Activated CD4-positive, alpha-beta T cell treated with anti-CD3 and anti-CD28 coated beads for 36 hours (primary cell): ENCODE data around the gene PTAFR. TPM values are rescaled to one million over a fixed set of nuclear protein-coding genes. Genes with fewer than 3 reads are reported as not detected.

Experiments
- ATAC-seq: fragments of 200-7000 bp; cut with Tn5 transposase; one replicate; pipeline ENCODE4 v1.10.0; 2021; ENCODE audit warnings: mild to moderate bottlenecking, moderate library complexity
- CTCF ChIA-PET: fragments of 350-600 bp; sonication (Branson Sonifier 250); formaldehyde crosslinking; loops from one replicate; lab custom pipeline; 2021; ENCODE audit warnings: antibody characterized with exemption; lab: Charles Lee
- POLR2A ChIA-PET: fragments of 350-600 bp; sonication (Branson Sonifier 250); formaldehyde crosslinking; loops from one replicate; lab custom pipeline; 2021; ENCODE audit warnings: antibody characterized with exemption, inconsistent platforms; lab: Charles Lee
- DNase-seq: peaks from one replicate; pipeline ENCODE4 v3.0.0-alpha.2; 2020
- H3K27ac Mint-ChIP-seq: one replicate; pipeline ENCODE4 v1.8.0; 2021; ENCODE audit warnings: mixed read lengths
- H3K27me3 Mint-ChIP-seq: one replicate; pipeline ENCODE4 v1.8.0; 2021; ENCODE audit warnings: mixed read lengths
- H3K36me3 Mint-ChIP-seq: one replicate; pipeline ENCODE4 v1.8.0; 2021; ENCODE audit warnings: low read depth, mixed read lengths
- H3K4me1 Mint-ChIP-seq: one replicate; pipeline ENCODE4 v1.8.0; 2021; ENCODE audit warnings: mixed read lengths
- H3K4me3 Mint-ChIP-seq: one replicate; pipeline ENCODE4 v1.8.0; 2021; ENCODE audit warnings: mild to moderate bottlenecking, moderate library complexity, mixed read lengths
- H3K9me3 Mint-ChIP-seq: one replicate; pipeline ENCODE4 v1.8.0; 2021; ENCODE audit warnings: low read depth, mixed read lengths
- intact Hi-C, 2 experiments: fragments of 100-400 bp; cut with DNase I in 1 of 2; cut with micrococcal nuclease in 1 of 2; formaldehyde crosslinking; loops; one replicate each; pipeline versions ENCODE4 v1.14.2 to v1.15.1; 2022 to 2024; cut with DNase I, micrococcal nuclease
- total RNA-seq, 2 experiments: library from RNA; stranded (reverse); gene quantifications; one replicate each; pipeline ENCODE4 v1.2.3, GENCODE V29; 2021

The PTAFR gene
- total RNA-seq, 2 experiments from 2014 or later: 0.14 to 0.19 TPM

DNA sequence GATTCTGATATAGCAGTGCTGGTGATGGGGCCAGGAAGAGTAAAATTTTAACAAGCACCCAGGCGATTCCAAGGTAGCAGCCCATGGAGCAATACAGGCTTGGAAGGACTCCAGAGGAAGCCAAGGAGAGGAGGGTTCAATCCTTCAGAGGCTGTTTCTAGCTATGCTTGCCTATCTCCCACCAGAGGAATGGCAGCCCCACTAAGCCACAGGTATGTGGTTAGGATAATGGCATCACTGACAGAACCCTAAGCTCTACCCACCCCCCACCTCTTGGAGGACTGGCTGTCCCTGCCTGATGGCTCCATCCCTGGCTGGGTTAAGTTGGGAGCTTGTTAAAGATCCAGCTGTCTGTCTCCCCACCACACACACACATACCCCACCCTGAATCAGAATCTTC is 19.3 kb upstream of the PTAFR start:
- Mint-ChIP-seq H3K4me3 (no peak overlapping the region), H3K27me3 (peaks cover 1% of the 10 kb centered on the region), H3K9me3 (peaks cover 9% of the 10 kb centered on the region), H3K4me1 (peaks cover 41% of the 10 kb centered on the region), H3K36me3 (peaks cover 37% of the 10 kb centered on the region), H3K27ac (no peak overlapping the region)
- intact Hi-C loops: no loop called here
- ChIA-PET CTCF (interaction anchor here (0.7 to 1.1 kb wide), 2 partner anchors 14 to 82 kb away, joined by 3 read pairs; no protein-coding TSS in a partner anchor), POLR2A (no interaction called here)
- ATAC-seq (no peak), DNase-seq (no peak)

DNA sequence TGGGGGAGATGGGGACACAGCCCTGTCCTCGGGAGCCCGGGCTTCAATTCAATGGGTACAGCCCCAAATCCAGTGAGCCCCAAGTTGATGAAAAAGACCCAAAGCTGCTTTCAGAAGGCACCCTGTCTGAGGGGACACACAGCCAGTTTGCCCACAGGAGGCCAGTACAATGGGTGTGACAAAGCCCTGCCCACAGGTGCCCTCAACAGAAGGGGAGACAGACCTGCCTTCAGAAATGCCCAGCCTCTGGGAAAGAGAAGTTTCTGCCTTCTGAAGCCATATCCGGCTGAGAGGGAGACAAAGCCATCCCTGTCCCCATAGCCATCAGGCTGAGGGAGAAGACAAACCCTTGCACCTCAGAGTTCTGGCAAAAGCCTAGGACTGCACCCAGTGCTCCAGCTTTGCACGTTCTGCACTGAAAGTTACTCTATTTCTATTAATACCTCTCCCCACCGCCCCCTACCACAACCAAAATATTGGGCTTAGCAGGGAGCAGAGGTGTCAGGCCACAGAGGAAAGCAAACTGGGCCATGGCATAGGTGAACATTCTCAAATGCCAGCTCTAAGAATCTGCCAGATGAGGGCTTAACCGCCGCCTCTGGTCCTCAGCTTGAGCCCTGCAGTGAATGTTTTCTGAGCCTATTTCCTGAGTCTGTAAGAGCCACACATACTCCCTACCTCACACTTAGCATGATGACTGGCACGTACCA is 18.0 kb upstream of the PTAFR start:
- ChIA-PET POLR2A (interaction anchor here (0.6 kb wide), 1 partner anchor 283 kb away, joined by 3 read pairs; no protein-coding TSS in a partner anchor), CTCF (interaction anchor here (0.6 to 1.0 kb wide), 2 partner anchors 54 to 216 kb away, joined by 3 to 4 read pairs; no protein-coding TSS in a partner anchor)
- no peak for DNase-seq
- no peak for ATAC-seq
- Mint-ChIP-seq H3K27me3 (peaks cover 3% of the 10 kb centered on the region), H3K27ac (no peak overlapping the region), H3K9me3 (peaks cover 9% of the 10 kb centered on the region), H3K4me1 (peaks cover 30% of the 10 kb centered on the region), H3K4me3 (no peak overlapping the region), H3K36me3 (peaks cover 28% of the 10 kb centered on the region)
- intact Hi-C loops: no loop called here

DNA sequence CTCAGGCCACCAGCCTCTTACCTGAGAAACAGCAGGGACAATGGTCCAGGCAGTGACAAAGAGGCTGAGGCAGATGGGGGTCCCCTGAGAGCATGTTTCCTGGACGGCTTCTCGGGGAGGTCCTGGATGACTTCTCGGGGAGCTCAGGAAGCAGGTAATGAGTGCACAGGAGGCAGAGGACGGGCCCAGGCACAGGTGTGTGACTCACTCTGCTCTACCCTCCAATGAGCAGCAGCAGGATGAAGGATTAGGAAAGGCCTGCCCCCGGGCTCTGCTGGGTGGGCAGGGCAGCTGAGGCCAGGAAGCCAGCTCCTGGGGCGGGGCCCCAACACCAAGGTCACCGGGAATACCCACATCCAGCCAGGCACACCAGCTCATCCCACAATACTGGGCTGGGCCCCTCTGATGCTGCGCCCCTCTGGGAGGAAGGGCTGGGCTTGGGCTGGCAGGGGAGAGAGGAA is 17.2 kb upstream of the PTAFR start:
- Mint-ChIP-seq H3K9me3 (peaks cover 2% of the 10 kb centered on the region), H3K27me3 (peaks cover 3% of the 10 kb centered on the region), H3K4me3 (no peak overlapping the region), H3K36me3 (peaks cover 20% of the 10 kb centered on the region), H3K4me1 (peaks cover 22% of the 10 kb centered on the region), H3K27ac (no peak overlapping the region)
- ATAC-seq (no peak), DNase-seq (no peak)
- intact Hi-C loops: no loop called here
- ChIA-PET CTCF (no interaction called here), POLR2A (interaction anchor here (0.6 kb wide), 1 partner anchor 145 kb away, joined by 8 read pairs; no protein-coding TSS in a partner anchor)

DNA sequence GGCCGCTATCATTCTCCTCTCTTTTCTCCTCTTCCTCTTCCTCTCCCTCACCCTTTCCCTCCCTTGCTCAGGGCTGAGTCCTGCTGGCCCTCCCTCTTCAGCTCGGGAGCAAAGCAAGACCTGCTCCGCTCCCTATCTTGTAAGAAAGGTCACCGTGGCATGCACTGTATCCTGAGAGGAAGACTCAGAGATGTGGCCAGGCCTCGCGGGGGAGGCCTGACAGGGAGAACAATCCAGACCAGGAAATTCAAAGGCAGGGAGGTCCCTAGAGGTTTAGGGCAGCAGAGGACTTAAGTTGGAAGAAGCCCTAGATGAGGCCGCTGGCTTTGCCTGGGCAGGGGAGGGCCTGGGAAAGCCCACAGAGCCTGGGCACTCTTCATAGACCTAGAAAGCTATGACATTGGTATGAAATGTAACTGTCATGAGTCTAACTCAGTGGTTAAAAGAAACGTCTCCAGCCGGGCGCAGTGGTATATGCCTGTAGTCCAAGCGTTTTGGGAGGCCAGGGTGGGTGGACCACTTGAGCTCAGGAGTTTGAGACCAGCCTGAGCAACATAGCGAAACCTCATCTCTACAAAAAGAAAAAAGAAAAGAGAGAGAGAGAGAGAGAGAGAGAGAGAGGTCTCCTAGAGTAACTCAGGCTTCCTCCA is 14.6 kb upstream of the PTAFR start:
- no peak overlapping the region for H3K27ac Mint-ChIP-seq
- H3K36me3 Mint-ChIP-seq: no peaks in the 10 kb centered on the region
- CTCF ChIA-PET: no interaction called here
- H3K4me1 Mint-ChIP-seq: no peaks in the 10 kb centered on the region
- DNase-seq (no peak), ATAC-seq (no peak)
- H3K9me3 Mint-ChIP-seq: no peaks in the 10 kb centered on the region
- H3K4me3 Mint-ChIP-seq: no peak overlapping the region
- POLR2A ChIA-PET: no interaction called here
- H3K27me3 Mint-ChIP-seq: peaks cover 3% of the 10 kb centered on the region
- intact Hi-C loops: no loop called here

DNA sequence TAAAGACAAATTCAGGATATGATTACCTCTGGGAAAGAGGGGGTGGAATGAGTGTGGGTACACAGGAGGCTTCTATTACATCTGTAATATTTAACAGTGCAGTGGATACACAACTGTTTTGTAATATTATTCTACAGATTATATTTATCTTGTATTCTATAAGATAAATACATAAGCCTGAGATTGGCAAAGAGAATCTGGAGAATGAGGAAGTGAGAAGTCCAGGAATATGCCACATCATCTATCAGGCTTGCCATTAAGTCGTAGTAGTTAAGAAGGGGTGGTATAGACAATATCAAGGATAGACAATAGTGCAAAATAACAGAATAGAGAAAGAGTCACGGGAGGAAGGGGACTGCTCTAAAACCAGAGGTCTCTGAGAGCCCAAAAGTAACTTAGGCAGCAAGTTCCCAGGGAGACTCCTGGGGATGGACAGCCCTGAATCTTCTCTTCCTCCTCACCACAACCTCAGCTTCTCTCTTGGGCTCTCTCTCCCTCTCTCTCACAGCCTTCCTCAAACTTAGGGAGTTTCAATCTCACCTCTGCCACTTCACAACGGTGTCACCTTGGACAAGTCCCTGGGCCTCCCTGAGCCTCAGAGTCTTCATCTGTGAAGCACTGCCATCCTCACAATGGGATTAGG is 14.0 kb upstream of the PTAFR start:
- CTCF ChIA-PET: no interaction called here
- no peak overlapping the region for H3K4me3 Mint-ChIP-seq
- ATAC-seq: no peak
- H3K36me3 Mint-ChIP-seq: no peaks in the 10 kb centered on the region
- H3K27me3 Mint-ChIP-seq: peaks cover 3% of the 10 kb centered on the region
- POLR2A ChIA-PET: no interaction called here
- intact Hi-C loops: no loop called here
- no peak overlapping the region for H3K27ac Mint-ChIP-seq
- H3K9me3 Mint-ChIP-seq: no peaks in the 10 kb centered on the region
- H3K4me1 Mint-ChIP-seq: no peaks in the 10 kb centered on the region
- no peak for DNase-seq

DNA sequence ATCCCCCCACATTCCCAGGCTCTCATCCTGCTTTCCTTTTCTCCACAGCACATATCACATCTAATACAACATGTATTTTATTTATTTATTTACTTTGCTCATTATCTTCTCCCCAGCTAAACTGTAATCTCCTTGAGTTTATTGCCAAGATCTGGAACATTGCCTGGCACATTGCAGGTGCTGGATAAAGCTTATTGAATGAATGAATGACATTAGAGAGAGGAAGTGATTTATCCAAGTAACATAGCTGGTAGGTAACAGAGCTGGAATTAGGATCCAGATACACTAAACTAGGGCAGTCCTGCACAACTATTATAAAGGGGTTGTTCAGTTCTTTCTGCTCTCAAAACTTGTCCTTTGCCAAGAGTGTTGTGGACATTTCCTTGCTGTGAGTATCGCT is 8.6 kb upstream of the PTAFR start:
- no peaks in the 10 kb centered on the region for H3K36me3 Mint-ChIP-seq
- H3K27ac Mint-ChIP-seq: no peak overlapping the region
- intact Hi-C loops: no loop called here
- ATAC-seq: no peak
- no peak overlapping the region for H3K4me3 Mint-ChIP-seq
- ChIA-PET POLR2A (no interaction called here), CTCF (no interaction called here)
- DNase-seq: no peak
- H3K9me3 Mint-ChIP-seq: no peaks in the 10 kb centered on the region
- peaks cover 7% of the 10 kb centered on the region for H3K4me1 Mint-ChIP-seq
- H3K27me3 Mint-ChIP-seq: peaks cover 5% of the 10 kb centered on the region

DNA sequence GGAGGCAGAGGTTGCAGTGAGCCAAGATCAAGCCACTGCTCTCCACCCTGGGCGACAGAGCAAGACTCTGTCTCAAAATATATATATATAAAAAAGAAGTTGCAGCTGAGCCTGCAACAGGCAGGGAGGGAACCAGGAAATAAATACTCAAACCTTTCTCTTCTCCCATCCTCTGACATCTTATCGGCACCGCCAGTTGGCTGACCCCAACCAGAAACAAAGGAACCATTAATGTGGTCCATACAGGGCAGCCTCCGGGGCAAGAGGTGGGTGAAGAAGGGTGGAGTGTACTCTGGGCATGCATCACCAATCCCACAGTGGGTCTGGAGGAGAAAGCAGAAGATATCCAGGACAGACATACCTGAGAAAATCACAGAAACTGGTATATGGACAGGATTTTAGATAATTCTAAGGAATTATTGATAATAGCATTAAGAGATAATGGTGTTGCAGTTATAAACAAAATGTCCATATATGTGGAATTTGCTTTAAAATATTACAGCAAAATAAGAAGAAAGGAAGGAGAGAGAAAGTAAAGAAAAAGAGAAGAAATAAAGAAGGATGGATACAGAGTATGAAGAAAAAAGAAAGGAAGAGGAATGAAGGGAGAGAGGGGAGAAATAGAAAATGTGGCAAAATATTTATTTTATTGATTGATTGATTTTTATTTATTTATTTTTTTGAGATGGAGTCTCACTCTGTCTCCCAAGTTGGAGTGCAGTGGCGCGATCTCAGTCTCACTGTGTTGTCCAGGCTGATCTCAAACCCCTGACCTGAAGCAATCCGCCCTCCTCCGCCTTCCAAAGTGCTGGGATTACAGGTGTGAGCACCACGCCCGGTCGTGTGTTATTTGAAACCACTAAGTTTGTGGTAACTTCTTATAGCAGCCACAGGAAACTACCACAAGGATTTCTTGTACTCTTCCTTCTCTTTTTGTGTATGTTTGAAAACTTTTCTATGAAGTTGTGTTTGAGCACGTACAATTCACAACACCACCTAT is 4.1 kb upstream of the PTAFR start:
- CTCF ChIA-PET: no interaction called here
- intact Hi-C loops: no loop called here
- no peak for ATAC-seq
- no peaks in the 10 kb centered on the region for H3K36me3 Mint-ChIP-seq
- no peak overlapping the region for H3K4me3 Mint-ChIP-seq
- no peak overlapping the region for H3K27ac Mint-ChIP-seq
- no peaks in the 10 kb centered on the region for H3K9me3 Mint-ChIP-seq
- H3K27me3 Mint-ChIP-seq: peaks cover 29% of the 10 kb centered on the region
- peaks cover 7% of the 10 kb centered on the region for H3K4me1 Mint-ChIP-seq
- POLR2A ChIA-PET: no interaction called here
- DNase-seq: no peak

DNA sequence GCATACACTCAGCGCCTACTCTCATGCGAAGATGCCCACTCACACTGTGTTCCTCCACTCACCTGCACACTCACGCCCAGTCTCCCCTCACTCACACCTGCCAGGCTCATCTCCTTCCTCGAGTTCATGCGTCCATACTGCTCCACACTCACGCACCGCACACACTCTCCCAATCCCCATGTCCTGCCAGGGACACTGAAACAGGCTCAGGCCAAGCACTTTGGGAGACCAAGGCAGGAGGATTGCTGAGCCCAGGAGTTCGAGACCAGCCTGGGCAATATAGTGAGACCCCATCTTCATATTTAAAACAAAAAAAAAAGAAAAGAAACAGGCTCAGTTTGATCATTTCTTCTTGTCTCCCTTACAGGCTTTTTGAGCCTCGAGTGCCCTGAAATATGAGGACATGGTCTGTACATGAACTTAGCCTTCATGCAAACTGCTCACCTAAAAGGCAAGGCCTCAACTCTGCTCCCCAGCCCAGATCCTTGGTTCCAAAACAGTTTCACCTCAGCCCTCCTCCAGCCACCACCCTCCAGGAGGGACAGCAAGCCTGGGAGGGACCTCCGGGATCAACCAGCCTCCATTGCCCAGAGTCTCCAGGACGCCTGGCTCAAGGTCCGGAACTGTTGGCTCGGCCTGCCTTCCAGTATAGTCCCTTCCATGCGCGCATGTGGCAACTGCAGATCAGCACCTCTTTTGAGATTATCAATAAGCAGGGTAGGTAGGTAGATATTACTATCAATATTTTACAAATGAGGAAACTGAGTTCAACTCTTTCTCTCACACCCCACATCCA is 2.4 kb upstream of the PTAFR start:
- no peak for ATAC-seq

DNA sequence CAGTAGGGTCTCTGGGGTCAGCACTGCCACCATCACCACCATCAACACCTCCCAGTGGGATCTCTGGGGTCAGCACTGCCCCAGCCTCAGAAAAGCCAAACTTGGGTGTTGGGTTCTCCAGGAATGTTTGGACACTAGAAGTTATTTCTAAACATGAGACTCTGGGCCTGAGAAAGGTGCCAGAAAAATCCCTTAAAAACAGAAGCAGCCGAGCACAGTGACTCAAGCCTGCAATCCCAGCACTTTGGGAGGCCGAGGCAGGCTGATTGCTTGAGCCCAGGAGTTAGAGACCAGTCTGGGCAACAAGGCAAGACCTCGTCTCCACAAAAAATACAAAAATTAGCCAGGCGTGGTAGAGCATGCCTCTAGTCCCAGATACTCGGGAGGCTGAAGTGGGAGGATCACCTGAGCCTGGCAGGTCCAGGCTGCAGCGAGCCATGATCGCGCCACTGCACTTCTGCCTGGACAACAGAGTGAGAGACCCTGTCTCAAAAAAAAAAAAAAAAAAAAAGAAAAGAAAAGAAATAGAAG is 470 bp downstream of the PTAFR start:
- Mint-ChIP-seq H3K4me3 (no peak overlapping the region), H3K27me3 (peaks cover 55% of the 10 kb centered on the region), H3K36me3 (no peaks in the 10 kb centered on the region), H3K9me3 (no peaks in the 10 kb centered on the region), H3K4me1 (peaks cover 32% of the 10 kb centered on the region), H3K27ac (no peak overlapping the region)
- DNase-seq (no peak), ATAC-seq (no peak)
- intact Hi-C loops: no loop called here
- CTCF ChIA-PET: no interaction called here
- POLR2A ChIA-PET: no interaction called here

More for the DNA sequence above, 2.4 kb upstream of the PTAFR start:
- Mint-ChIP-seq H3K27ac (no peak overlapping the region), H3K36me3 (no peaks in the 10 kb centered on the region), H3K27me3 (peaks cover 40% of the 10 kb centered on the region), H3K9me3 (no peaks in the 10 kb centered on the region), H3K4me3 (no peak overlapping the region), H3K4me1 (peaks cover 8% of the 10 kb centered on the region)
- intact Hi-C loops: no loop called here
- CTCF ChIA-PET: no interaction called here
- no peak for DNase-seq
- POLR2A ChIA-PET: no interaction called here

DNA sequence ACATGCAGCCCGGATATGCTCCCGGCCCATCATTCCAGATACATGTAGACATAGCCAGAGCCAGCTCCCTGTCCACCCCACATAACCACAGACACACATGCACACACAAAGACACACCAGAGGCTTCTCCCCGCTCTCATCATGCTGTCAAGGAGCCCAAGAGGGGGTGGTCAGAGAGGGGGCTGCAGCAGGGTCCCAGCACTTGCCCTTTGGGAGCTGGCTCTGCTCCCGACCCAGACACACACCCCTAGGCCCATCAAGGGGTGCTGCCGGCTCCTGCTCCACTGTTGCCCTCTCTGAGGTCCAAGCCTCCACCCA is 2.6 kb downstream of the PTAFR start:
- intact Hi-C loops: loop anchor here in 1 of 2 experiments (5.0 kb wide), 1 partner anchor 42 kb away; no protein-coding TSS in a partner anchor
- H3K9me3 Mint-ChIP-seq: no peaks in the 10 kb centered on the region
- CTCF ChIA-PET: interaction anchor here (0.6 kb wide), 1 partner anchor 371 kb away, joined by 4 read pairs; no protein-coding TSS in a partner anchor
- no peak overlapping the region for H3K27ac Mint-ChIP-seq
- DNase-seq (no peak), ATAC-seq (no peak)
- POLR2A ChIA-PET: interaction anchor here (0.6 kb wide), 2 partner anchors 86 to 408 kb away, joined by 3 read pairs; no protein-coding TSS in a partner anchor
- H3K27me3 Mint-ChIP-seq: peaks cover 50% of the 10 kb centered on the region
- H3K4me1 Mint-ChIP-seq: peaks cover 41% of the 10 kb centered on the region
- H3K4me3 Mint-ChIP-seq: no peak overlapping the region
- H3K36me3 Mint-ChIP-seq: no peaks in the 10 kb centered on the region
